K562 treated with DMSO at 1 percent for 12 hours (cell line): ENCODE measurements around the gene PSMB1. TPM values are rescaled to one million over a fixed set of nuclear protein-coding genes. Genes with fewer than 3 reads are reported as not detected.

Experiments used
- total RNA-seq: library from RNA; unstranded; fragments of 300-600 nt; gene quantifications from 2 replicates; pipeline ENCODE4 v1.2.3, GENCODE V29; 2022; ENCODE audit not compliant: insufficient read depth

Gene PSMB1
- total RNA-seq = 489 and 502 TPM in 2 replicates

GRCh38 chr6:170552765-170553533 lies at the start of gene PSMB1:
TSS of gene PSMB1 (minus strand) at chr6:170553307. CDS start at chr6:170553242, 65 bp downstream.

GRCh38 chr6:170584181-170584953 lies 31.3 kb upstream of the PSMB1 start, which contains the start of gene PDCD2:
TSS of gene PDCD2 (minus strand) at chr6:170584637. CDS start at chr6:170584581, 56 bp downstream.

GRCh38 chr6:170554013-170554795 lies 1.1 kb upstream of the PSMB1 start, which contains the start of gene TBP:
TSS of gene TBP (plus strand) at chr6:170554369. CDS start at chr6:170557030, 2,661 bp downstream.

Other genes with a start within 250 kb of the PSMB1 start
- gene FAM120B, start 246.5 kb downstream of the PSMB1 start, total RNA-seq = 7.5 and 20.3 TPM in 2 replicates
- 17.9 and 37.1 TPM in 2 replicates for gene TBP, start 1.1 kb upstream of the PSMB1 start, total RNA-seq
- gene PDCD2, start 31.3 kb upstream of the PSMB1 start, total RNA-seq = 139 and 149 TPM in 2 replicates